ENCODE results near the gene TENM4.

DNA sequence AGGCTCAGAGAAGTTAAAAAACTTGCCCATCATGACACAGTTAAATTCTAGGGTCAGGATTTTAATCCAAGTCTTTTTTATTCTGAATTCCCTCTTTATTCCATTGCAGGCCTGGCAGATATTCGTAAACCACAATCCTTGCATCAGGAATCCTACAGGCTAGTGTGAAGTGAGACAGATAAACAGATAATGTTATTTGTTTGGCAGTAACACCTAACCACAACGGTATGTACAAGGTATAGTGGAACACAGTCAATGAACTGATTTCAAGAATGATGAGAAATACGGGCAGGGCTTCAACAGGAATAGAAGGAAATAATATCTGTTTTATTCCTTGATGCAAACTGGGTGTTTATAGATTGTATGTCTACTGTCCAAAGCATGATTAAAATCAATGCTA, 834.2 kb downstream of the TENM4 start:
- TF ChIP-seq GATA2 (CRISPR knock-in tag; IDR thresholded peaks at IDR 0.05) = no peak
- no peak for TF ChIP-seq POLR2AphosphoS5 (IDR thresholded peaks at IDR 0.05; ENCODE audit: low read depth, low read length)
- TF ChIP-seq, protein P1, sequence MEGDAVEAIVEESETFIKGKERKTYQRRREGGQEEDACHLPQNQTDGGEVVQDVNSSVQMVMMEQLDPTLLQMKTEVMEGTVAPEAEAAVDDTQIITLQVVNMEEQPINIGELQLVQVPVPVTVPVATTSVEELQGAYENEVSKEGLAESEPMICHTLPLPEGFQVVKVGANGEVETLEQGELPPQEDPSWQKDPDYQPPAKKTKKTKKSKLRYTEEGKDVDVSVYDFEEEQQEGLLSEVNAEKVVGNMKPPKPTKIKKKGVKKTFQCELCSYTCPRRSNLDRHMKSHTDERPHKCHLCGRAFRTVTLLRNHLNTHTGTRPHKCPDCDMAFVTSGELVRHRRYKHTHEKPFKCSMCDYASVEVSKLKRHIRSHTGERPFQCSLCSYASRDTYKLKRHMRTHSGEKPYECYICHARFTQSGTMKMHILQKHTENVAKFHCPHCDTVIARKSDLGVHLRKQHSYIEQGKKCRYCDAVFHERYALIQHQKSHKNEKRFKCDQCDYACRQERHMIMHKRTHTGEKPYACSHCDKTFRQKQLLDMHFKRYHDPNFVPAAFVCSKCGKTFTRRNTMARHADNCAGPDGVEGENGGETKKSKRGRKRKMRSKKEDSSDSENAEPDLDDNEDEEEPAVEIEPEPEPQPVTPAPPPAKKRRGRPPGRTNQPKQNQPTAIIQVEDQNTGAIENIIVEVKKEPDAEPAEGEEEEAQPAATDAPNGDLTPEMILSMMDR (IDR thresholded peaks at IDR 0.05) = no peak
- TF ChIP-seq FOXJ3 (CRISPR knock-in tag; IDR thresholded peaks at IDR 0.05) = no peak
- no peak for TF ChIP-seq TCF12 (IDR thresholded peaks at IDR 0.05)
- no peak for TF ChIP-seq YY1 (IDR thresholded peaks at IDR 0.05; ENCODE audit: low read depth)
- TF ChIP-seq, protein P2, sequence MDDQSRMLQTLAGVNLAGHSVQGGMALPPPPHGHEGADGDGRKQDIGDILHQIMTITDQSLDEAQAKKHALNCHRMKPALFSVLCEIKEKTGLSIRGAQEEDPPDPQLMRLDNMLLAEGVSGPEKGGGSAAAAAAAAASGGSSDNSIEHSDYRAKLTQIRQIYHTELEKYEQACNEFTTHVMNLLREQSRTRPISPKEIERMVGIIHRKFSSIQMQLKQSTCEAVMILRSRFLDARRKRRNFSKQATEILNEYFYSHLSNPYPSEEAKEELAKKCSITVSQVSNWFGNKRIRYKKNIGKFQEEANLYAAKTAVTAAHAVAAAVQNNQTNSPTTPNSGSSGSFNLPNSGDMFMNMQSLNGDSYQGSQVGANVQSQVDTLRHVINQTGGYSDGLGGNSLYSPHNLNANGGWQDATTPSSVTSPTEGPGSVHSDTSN (IDR thresholded peaks at IDR 0.05) = no peak
- no peak for TF ChIP-seq TEAD4 (IDR thresholded peaks at IDR 0.05; ENCODE audit: borderline replicate concordance, insufficient read depth)

Measured in SK-N-SH (cell line).